GM19438 (cell line): ENCODE data around the gene PTPRT.

Experiments used
- ATAC-seq: cut with Tn5 transposase; IDR thresholded peaks from one replicate; pipeline ENCODE4 v1.9.1; 2021; ENCODE audit warnings: low read depth; ENCODE audit not compliant: unreplicated experiment

The PTPRT gene

DNA sequence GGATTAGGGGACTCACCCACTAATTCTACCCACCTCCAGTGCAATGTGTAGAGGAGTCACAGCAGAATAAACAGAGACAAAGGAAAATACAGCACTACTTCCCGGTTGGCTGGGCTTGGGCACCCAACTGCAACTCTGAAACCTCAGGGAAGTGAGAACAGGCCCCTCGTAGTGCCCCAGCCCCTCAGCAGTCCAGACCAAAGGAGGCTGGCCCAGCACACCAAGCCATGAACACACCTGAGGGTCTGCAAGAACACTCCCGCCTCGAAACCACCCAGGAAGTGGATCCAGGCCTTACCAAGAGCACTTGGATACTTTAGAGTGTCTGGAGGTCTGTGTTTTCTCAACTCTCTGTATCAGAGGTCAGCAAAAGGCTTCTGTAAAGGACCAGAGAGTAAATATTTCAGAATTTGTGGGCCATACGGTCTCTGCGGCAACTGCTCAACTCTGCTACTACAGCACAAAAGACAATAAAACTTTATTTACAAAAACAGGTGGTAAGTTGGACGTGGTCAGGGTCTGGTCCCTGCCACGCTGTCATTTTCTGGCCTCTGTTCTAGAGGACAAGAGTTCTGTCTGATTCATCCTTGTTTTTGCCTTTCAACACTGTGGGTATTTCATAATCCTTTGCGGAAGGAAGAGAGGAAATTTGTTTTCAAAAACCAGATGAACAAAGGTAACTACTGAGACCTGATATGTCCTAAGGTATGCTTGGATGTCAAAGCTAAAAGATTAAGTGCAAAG lies 154.6 kb downstream of the PTPRT start:
- ATAC-seq = no peak

DNA sequence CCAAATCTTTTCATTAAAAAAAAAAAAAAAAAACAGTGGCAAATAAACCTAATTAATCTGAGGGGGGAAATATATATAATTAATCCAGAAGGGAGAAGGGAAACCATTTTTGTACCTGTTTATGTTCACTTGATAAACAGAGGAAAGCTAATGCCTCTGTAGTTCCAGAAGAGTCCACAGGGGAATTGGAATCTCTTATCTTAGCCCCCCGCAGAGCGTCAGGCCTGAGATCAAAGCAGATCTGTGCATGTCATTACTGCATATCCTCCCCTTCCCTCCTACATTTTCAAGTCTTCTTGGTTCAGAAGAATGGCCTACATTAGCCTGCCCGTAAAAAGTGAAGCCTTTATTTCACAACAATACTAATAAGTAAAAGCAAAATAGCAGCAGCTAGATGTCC lies 157.2 kb downstream of the PTPRT start:
- no peak for ATAC-seq

DNA sequence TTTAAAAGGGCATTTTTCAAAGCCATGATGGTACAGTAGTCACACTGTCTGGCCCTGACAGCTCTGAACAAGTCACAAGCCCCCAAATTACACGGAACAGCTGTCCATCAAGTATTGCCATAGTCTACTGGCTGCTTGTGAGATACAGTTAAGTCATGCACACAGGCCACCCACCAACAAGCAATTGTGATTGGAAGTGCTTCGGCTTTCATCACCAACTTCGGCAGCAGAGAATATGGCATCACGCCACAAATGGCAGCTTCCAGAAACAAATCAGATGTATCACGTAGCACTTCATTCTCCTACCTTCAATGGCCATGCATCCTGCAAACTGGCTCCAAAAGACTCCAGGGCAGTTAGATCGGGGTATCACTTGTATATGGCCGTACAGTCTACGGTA lies 160.5 kb downstream of the PTPRT start:
- ATAC-seq = no peak

- no peak for ATAC-seq
Observed at GRCh38 chr20:43028470-43028869, 161.2 kb downstream of the PTPRT start.

GRCh38 chr20:43023836-43024235 lies 165.9 kb downstream of the PTPRT start:
- ATAC-seq = no peak

- no peak for ATAC-seq
Observed at GRCh38 chr20:43022568-43022967, 167.1 kb downstream of the PTPRT start.

DNA sequence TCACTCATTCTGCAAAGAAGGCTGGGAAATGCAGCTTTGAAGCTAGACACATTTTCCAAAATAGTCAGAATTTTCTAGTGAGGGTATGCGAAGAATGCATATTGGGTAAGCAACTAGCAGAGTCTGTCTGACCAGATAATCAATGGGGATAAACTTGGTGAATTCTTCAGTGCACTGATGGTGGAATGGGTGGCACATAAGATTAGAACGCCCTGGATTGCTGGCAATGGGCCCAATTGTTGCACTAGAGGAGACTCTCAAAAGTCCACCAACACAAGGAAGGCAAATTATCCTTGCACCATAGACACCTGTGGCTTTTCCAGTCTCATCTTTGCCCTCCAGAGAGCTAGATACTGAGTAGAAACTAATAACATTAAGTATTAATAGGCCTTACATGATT lies 167.6 kb downstream of the PTPRT start:
- no peak for ATAC-seq

DNA sequence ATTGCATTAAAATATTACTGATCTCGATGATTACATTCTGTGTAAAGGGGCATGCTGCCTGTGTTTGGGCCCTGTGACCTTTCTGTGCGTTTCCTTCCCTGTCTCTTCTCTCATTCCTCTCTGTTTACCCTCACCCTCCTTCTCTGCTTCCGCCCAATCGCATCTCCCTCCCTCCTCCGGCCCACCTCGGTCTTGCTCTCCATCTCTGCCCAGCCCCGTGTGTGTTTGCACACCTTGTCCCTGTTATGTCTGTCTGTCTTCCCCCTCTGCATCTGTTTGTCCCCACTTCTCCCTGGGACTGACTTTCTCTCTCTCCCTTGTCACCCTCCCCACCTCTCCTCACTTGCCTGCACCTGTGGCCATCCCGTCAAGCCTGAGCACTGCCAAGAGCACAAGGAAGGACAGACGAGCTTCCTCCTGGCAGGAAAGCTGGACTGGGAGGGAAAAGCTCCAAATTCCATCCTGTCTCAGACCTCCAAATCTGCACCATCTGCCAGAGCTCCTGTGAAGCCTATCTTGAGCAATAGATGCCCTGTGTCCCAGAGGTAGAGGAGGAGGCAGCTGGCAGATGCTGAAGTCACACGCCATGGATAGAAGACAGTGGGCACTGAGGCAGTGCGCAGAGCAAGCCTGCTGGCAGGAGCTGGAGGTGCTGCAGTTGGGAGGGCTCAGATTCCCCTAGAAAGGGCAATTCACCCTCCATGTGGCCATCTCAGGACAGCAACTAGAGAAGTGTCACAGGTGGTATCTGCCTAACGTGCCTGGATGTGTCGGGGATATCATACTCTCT lies 172.3 kb downstream of the PTPRT start:
- no peak for ATAC-seq

- no peak for ATAC-seq
Observed at GRCh38 chr20:43016257-43016656, 173.4 kb downstream of the PTPRT start.

- no peak for ATAC-seq
Observed at GRCh38 chr20:43015566-43015965, 174.1 kb downstream of the PTPRT start.

- no peak for ATAC-seq
Observed at GRCh38 chr20:43014206-43014605, 175.5 kb downstream of the PTPRT start.

GRCh38 chr20:43011491-43011890 lies 178.2 kb downstream of the PTPRT start:
- no peak for ATAC-seq

- ATAC-seq = no peak
Observed at GRCh38 chr20:43009532-43009931, 180.2 kb downstream of the PTPRT start.

DNA sequence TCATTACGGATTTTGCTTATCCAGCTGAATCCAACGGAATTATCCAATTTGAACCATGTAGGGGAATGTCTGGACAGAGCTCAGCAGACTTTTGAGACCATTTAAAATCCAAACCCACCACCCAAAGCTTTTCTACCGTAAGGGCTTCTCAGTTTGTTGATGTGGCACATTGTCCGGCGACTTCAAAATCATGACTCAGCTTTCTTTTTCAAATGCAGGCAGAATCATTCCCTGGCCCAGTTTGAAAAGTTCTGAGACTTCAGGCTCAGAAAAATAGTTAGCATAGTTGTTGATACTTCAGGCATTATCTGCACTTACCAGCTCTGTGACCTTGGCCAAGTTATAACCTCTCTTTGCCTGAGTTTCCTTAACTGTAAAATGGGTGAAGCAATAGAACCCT lies 182.2 kb downstream of the PTPRT start:
- no peak for ATAC-seq

- no peak for ATAC-seq
Observed at GRCh38 chr20:43006651-43007375, 182.9 kb downstream of the PTPRT start.

GRCh38 chr20:43003318-43003944 lies 186.3 kb downstream of the PTPRT start:
- ATAC-seq = no peak

- ATAC-seq = no peak
Observed at GRCh38 chr20:42996141-42996540, 193.6 kb downstream of the PTPRT start.

- ATAC-seq = no peak
Observed at GRCh38 chr20:42988319-42988718, 201.4 kb downstream of the PTPRT start.

DNA sequence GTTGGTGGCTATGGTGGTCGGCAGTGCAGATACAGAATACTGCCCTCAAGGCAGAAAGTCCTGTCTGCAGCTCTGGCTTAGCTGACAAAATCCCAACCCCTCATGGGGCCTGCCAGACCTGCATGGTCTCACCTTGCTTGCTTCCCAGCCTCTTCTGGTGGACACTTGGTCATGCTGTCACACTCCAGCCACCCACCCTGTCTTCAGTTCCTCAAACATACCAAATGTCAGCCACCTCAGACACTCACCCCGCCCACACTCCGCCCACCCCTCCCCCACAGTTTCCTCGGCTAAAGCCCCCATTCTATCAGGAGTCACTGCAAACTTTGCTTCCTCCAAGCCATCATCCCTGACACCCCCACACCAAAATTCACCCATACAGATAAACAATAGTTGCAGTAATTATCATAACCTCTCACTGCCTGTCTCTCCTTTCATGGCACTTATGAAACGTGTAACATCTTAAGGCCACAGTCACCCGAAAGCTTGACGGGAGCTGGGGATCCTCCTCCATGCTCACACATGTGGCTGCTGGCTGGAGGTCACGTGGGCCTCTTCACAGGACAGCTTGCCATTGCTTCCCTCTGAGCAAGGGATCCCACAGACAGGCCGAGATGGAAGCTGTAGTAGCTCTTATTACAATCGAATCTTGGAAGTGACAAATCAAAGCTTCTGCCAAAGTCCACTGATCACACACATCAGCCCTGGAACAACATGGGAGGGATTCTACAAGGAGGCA lies 202.2 kb downstream of the PTPRT start:
- ATAC-seq = no peak

- no peak for ATAC-seq
Observed at GRCh38 chr20:42986143-42986773, 203.4 kb downstream of the PTPRT start.
